Kidney epithelial cell (primary cell): ENCODE results near the gene PRL. TPM values are rescaled to one million over a fixed set of nuclear protein-coding genes. Genes with fewer than 3 reads are reported as not detected.

Source experiments
- DNase-seq: peaks from one replicate; pipeline ENCODE4 v3.0.0-alpha.2; 2010; ENCODE audit warnings: low read depth
- H3K27me3 ChIP-seq: 2 replicates; pipeline ENCODE4 v1.6.0; 2011; ENCODE audit warnings: low read length; ENCODE audit not compliant: control insufficient read depth, insufficient read depth
- H3K36me3 ChIP-seq: 2 replicates; pipeline ENCODE4 v1.5.1; 2011; ENCODE audit warnings: low read length; ENCODE audit not compliant: control insufficient read depth, insufficient read depth
- H3K4me3 ChIP-seq: 2 replicates; pipeline ENCODE4 v1.5.1; 2011; ENCODE audit warnings: low read depth, mild to moderate bottlenecking, control low read depth, low read length
- CTCF ChIP-seq: IDR thresholded peaks from 2 replicates; pipeline ENCODE4 v1.5.1; 2011; ENCODE audit warnings: mild to moderate bottlenecking, moderate library complexity, low read length, control low read depth, inconsistent platforms; ENCODE audit not compliant: insufficient read depth, poor library complexity, severe bottlenecking
- total RNA-seq: library from RNA; depleted of rRNA; stranded (reverse); fragments of >200 nt; gene quantifications from 2 replicates; pipeline ENCODE4 v1.2.3, GENCODE V29; 2015

PRL gene
- not detected in 2 replicates for total RNA-seq

DNA sequence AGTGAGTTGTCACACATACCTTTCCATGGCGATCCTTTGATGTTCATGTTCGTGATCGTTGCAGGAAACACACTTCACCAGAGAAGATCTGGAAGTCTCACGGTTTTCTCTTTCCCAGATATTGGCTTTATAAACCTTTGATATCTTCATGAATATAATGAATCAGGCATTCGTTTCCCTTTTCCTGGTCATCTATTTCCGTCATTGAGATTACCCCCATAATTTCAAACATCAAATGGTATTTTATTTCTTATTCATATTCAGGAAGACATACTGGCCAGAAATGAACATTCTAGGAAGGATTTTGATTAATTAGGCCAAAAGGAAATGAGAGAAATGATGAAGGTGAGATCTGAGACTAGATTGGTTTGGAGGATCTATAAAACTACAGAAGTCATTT, at the start of gene PRL:
TSS of gene PRL (minus strand) at position 101 of the 400 bp plus-strand sequence. CDS start at position 47, 54 bp downstream.
- TF ChIP-seq CTCF = no peak
- no peak for DNase-seq
- H3K4me3 ChIP-seq = no peak within 1 kb of the TSS
- H3K36me3 ChIP-seq = no peaks in the 10 kb centered on the region
- H3K27me3 ChIP-seq = no peaks in the 10 kb centered on the region

DNA sequence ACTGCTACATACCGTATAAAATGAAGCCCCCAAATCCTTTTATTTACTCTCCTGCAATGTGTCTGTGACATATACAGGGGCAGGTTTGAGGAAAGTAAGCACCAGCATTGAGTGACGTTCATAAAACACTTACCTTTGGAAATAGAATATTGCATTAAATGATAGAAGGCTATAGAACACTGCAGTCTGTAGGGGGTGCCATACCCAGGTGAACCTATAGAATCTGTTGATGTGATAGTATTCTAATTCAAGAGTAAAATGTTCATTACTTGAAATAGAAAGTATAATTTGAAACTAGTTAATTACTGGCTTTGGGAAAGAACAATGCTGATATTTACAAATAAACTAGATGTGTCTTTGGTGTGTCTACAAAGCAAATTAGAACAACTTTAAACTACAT, 47.0 kb upstream of the PRL start:
- no peak overlapping the region for H3K4me3 ChIP-seq
- H3K36me3 ChIP-seq = no peaks in the 10 kb centered on the region
- no peak for DNase-seq
- no peak for TF ChIP-seq CTCF
- no peaks in the 10 kb centered on the region for H3K27me3 ChIP-seq

GRCh38 chr6:22334778-22335177, 37.9 kb upstream of the PRL start:
- Histone ChIP-seq H3K27me3 (no peaks in the 10 kb centered on the region), H3K36me3 (no peaks in the 10 kb centered on the region), H3K4me3 (no peak overlapping the region)
- no peak for TF ChIP-seq CTCF
- DNase-seq = no peak

GRCh38 chr6:22333802-22334201, 37.0 kb upstream of the PRL start:
- DNase-seq = no peak
- Histone ChIP-seq H3K4me3 (no peak overlapping the region), H3K36me3 (no peaks in the 10 kb centered on the region), H3K27me3 (no peaks in the 10 kb centered on the region)
- no peak for TF ChIP-seq CTCF

DNA sequence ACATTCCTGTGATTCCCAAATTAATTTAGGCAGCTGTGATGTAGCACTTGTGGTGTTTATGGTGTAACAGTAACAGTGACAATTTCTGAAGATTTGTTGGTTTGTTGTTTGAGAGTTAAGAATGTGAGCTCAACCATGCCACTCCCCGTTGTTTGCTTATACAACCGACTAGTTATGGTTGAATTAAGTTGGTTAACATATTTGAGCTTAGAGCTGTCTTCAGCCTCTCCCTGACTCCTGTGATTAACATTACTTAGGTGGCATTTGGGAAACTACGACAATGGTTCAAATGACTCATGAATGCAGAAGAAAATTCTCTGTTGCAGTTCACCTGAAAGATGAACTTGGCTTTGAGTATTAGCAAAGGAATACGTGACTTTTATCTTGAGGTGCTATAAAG, 35.9 kb upstream of the PRL start:
- DNase-seq = no peak
- H3K36me3 ChIP-seq = no peaks in the 10 kb centered on the region
- H3K27me3 ChIP-seq = no peaks in the 10 kb centered on the region

More for the DNA sequence above, 35.9 kb upstream of the PRL start:
- no peak overlapping the region for H3K4me3 ChIP-seq
- TF ChIP-seq CTCF = no peak
